Tibial nerve (tissue), 4 donors: ENCODE data around the gene RUNX1. TPM values are rescaled to one million over a fixed set of nuclear protein-coding genes. Genes with fewer than 3 reads are reported as not detected.

ENCODE experiments used
- DNase-seq, 2 donors: peaks; one replicate each; pipeline ENCODE4 v3.0.0-alpha.2; 2019; ENCODE audit warnings: low spot score in 2 of 2
- H3K27ac ChIP-seq, 4 donors: fragments of 200-600 bp; sonication (generic) in 3 of 4; one replicate each; pipeline ENCODE4 v1.5.1; 2017 to 2019; ENCODE audit warnings: mild to moderate bottlenecking in 1 of 4
- H3K27me3 ChIP-seq, 2 donors: fragments of 200-600 bp; sonication (generic) in 1 of 2; one replicate each; pipeline versions ENCODE4 v1.5.1 to v1.6.0; 2017 to 2019
- H3K36me3 ChIP-seq, 3 donors: fragments of 200-600 bp; sonication (generic); one replicate each; pipeline ENCODE4 v1.5.1; 2018 to 2019
- H3K4me1 ChIP-seq, 4 donors: fragments of 200-600 bp; sonication (generic) in 3 of 4; one replicate each; pipeline ENCODE4 v1.5.1; 2017 to 2019
- H3K4me3 ChIP-seq, 4 donors: fragments of 200-600 bp; sonication (generic) in 3 of 4; one replicate each; pipeline ENCODE4 v1.5.1; 2017 to 2019; ENCODE audit warnings: mild to moderate bottlenecking in 1 of 4, moderate library complexity in 1 of 4
- H3K9me3 ChIP-seq, 4 donors: fragments of 200-600 bp; sonication (generic) in 3 of 4; one replicate each; pipeline ENCODE4 v1.5.1; 2017 to 2019
- CTCF ChIP-seq, 5 experiments: fragments of 200-600 bp in 3 of 5; fragments of 450-650 bp in 2 of 5; sonication (generic) in 3 of 5; IDR thresholded peaks; one replicate each; pipeline ENCODE4 v1.5.1; 2016 to 2019; ENCODE audit warnings: antibody characterized with exemption in 5 of 5, mild to moderate bottlenecking in 3 of 5, moderate library complexity in 2 of 5
- EP300 ChIP-seq, 2 donors: sonication (generic); formaldehyde crosslinking; IDR thresholded peaks; one replicate each; pipeline ENCODE4 v1.6.1; 2017; ENCODE audit warnings: antibody characterized with exemption in 2 of 2, mild to moderate bottlenecking in 1 of 2
- POLR2A ChIP-seq, 2 donors: fragments of 450-650 bp; IDR thresholded peaks; one replicate each; pipeline ENCODE4 v1.6.1; 2017; ENCODE audit warnings: antibody characterized with exemption in 2 of 2, mild to moderate bottlenecking in 2 of 2, moderate library complexity in 2 of 2
- WGBS, 2 donors: methylation state at CpG; one replicate each; pipeline ENCODE4 v1.1.5; 2018; 5-methylcytosine and 5-hydroxymethylcytosine counted together
- total RNA-seq, 4 donors: library from RNA; depleted of rRNA; stranded (reverse); fragments of >200 nt; gene quantifications; one replicate each; pipeline ENCODE4 v1.1.0, GENCODE V29; 2016

Gene RUNX1
- total RNA-seq, 4 donors from 2014 or later = 23.6 to 36.9 (median 26.3) TPM

DNA sequence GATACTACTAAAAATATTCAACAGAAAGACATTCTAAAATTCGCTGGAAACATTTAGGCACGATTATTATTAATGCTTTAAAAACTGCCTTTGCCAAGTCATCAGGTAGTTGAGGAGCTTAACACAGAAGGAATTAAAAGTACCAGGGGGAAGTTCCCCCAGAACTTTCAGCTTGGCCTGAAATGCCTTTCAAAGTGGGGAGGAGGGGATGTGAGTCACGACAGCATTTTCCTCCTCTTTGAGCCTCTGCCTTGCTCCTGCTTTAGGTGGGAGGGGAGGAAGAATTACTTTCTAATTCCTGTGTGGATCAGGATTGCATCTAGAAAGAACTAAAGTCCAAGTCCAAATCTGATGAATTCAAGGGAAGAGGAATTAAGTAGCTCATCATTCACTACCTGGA is 196.7 kb downstream of the RUNX1 start:
- TF ChIP-seq CTCF (IDR thresholded peaks at IDR 0.05) (no peak), EP300 (IDR thresholded peaks at IDR 0.05) (no peak), POLR2A (IDR thresholded peaks at IDR 0.05) (no peak)
- peak overlapping the region in 2 of 4 donors; percentile 25 to 45 for H3K27ac ChIP-seq

DNA sequence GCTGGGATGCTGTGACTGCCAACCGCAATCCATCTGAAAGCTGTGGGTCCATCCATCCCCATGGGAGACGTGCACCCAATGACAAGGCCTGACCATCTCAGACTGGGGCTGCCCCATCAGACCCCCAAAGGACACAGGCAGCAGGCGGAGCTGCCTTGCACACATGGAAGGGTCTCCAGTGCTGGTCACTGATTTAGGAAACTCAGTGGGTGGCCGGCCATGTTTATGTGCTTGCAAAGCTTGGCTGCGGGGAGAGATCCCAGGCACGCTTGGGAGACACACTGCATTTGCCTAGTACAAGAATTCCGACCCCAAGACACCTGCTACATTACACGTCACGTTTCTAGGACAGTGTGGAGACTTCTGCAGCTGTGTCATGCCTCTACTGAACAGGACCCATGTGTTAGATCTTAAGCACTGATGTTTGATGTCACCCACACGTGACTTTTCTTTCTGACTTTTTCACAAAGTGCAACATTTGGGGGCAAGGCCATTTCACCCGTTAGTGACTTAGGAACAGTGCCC is 198.9 kb downstream of the RUNX1 start:
- DNase-seq = no peak
- no peaks in the 10 kb centered on the region for H3K9me3 ChIP-seq
- H3K36me3 ChIP-seq = peaks cover 0 to 38% (median 0%) of the 10 kb centered on the region in 3 donors
- TF ChIP-seq CTCF (IDR thresholded peaks at IDR 0.05) (no peak), EP300 (IDR thresholded peaks at IDR 0.05) (no peak), POLR2A (IDR thresholded peaks at IDR 0.05) (no peak)
- H3K27ac ChIP-seq = peak overlapping the region in 1 of 4 donors; percentile 8
- 75 to 76% methylated on average over 11 of the region's 11 CpGs for WGBS, 2 donors
- H3K4me1 ChIP-seq = peaks cover 1 to 31% (median 22%) of the 10 kb centered on the region in 4 donors
- H3K27me3 ChIP-seq = no peaks in the 10 kb centered on the region
- no peak overlapping the region for H3K4me3 ChIP-seq

More for the DNA sequence above, 196.7 kb downstream of the RUNX1 start:
- Histone ChIP-seq H3K36me3 (peaks cover 0 to 61% (median 0%) of the 10 kb centered on the region in 3 donors), H3K9me3 (no peaks in the 10 kb centered on the region), H3K27me3 (no peaks in the 10 kb centered on the region), H3K4me3 (no peak overlapping the region), H3K4me1 (peaks cover 0 to 9% (median 3%) of the 10 kb centered on the region in 4 donors)
- no peak for DNase-seq
- WGBS, 2 donors = 42 to 52% methylated on average over 3 of the region's 3 CpGs

DNA sequence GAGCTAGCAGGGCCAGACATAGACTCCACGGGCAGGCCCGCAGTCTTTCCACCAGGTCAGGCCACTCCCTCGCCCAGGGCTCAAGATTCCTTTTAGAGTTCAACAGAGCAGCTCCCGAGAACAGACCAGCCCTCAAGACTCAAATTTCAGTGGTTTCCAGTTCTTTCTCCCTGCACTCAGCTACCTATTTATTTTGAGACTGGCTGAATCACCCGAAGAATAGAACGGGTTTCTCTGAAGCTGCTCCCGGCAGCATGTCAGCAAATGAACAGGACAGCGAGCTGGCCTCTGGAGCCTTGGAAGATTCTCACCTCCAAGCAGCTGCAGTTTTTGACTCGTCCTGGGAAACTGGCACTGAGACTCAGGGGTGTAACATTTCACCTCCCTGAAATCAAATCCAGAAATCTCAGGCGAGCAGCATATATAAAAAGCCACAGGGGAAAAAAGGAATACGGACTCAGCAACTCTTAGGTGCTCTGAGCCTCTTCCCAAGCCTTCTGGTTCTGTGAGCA is 202.4 kb downstream of the RUNX1 start:
- Histone ChIP-seq H3K27me3 (no peaks in the 10 kb centered on the region), H3K9me3 (no peaks in the 10 kb centered on the region), H3K4me3 (no peak overlapping the region), H3K27ac (peak overlapping the region in 2 of 4 donors; percentile 79 to 82), H3K36me3 (peaks cover 0 to 9% (median 0%) of the 10 kb centered on the region in 3 donors), H3K4me1 (peaks cover 4 to 52% (median 39%) of the 10 kb centered on the region in 4 donors)
- no peak for DNase-seq
- 54 to 55% methylated on average over 11 of the region's 11 CpGs for WGBS, 2 donors
- TF ChIP-seq POLR2A (IDR thresholded peaks at IDR 0.05) (no peak), EP300 (IDR thresholded peaks at IDR 0.05) (peak in 1 of 2 donors; percentile 7)

- peaks cover 4 to 52% (median 39%) of the 10 kb centered on the region in 4 donors for H3K4me1 ChIP-seq
- H3K27me3 ChIP-seq = no peaks in the 10 kb centered on the region
- peaks cover 0 to under 1% (median 0%) of the 10 kb centered on the region in 3 donors for H3K36me3 ChIP-seq
- H3K4me3 ChIP-seq = no peak overlapping the region
- TF ChIP-seq CTCF (IDR thresholded peaks at IDR 0.05) = no peak
- TF ChIP-seq EP300 (IDR thresholded peaks at IDR 0.05) = peak in 1 of 2 donors; percentile 49
- no peak for TF ChIP-seq POLR2A (IDR thresholded peaks at IDR 0.05)
- H3K27ac ChIP-seq = peak overlapping the region in 3 of 4 donors; percentile 31 to 82 (median 79)
- H3K9me3 ChIP-seq = no peaks in the 10 kb centered on the region
- WGBS, 2 donors = 26 to 28% methylated on average over 8 of the region's 8 CpGs
- no peak for DNase-seq
Observed at GRCh38 chr21:34845521-34846451, 203.3 kb downstream of the RUNX1 start.

GRCh38 chr21:34844924-34845238 is 204.2 kb downstream of the RUNX1 start:
- 57 to 59% methylated on average over 3 of the region's 4 CpGs for WGBS, 2 donors
- no peak for DNase-seq
- H3K27ac ChIP-seq = peak overlapping the region in 3 of 4 donors; percentile 31 to 82 (median 79)
- peaks cover 4 to 52% (median 39%) of the 10 kb centered on the region in 4 donors for H3K4me1 ChIP-seq
- H3K9me3 ChIP-seq = no peaks in the 10 kb centered on the region
- H3K36me3 ChIP-seq = peaks cover 0 to 4% (median 0%) of the 10 kb centered on the region in 3 donors
- no peak overlapping the region for H3K4me3 ChIP-seq
- TF ChIP-seq CTCF (IDR thresholded peaks at IDR 0.05) (no peak), EP300 (IDR thresholded peaks at IDR 0.05) (no peak), POLR2A (IDR thresholded peaks at IDR 0.05) (no peak)
- no peaks in the 10 kb centered on the region for H3K27me3 ChIP-seq
